HL-60 (cell line): ENCODE measurements around the gene C1orf21.

Source experiments
- DNase-seq, 2 experiments: peaks; one replicate each; pipeline ENCODE4 v3.0.0-alpha.2; 2010 to 2020; ENCODE audit warnings: low read depth in 1 of 2, low spot score in 1 of 2
- H3K27ac ChIP-seq: fragments of 250-450 bp; sonication (Bioruptor Pico); replicated peaks from 2 replicates; pipeline ENCODE4 v1.5.1; 2020; ENCODE audit warnings: mild to moderate bottlenecking, moderate library complexity
- H3K27me3 ChIP-seq: fragments of 250-450 bp; sonication (Bioruptor Pico); 2 replicates; pipeline ENCODE4 v1.5.1; 2021; ENCODE audit warnings: mild to moderate bottlenecking, moderate library complexity; ENCODE audit not compliant: insufficient read depth, poor library complexity, severe bottlenecking
- H3K4me3 ChIP-seq: replicated peaks from 2 replicates; pipeline ENCODE4 v1.5.1; 2011; ENCODE audit warnings: mild to moderate bottlenecking, control low read depth, low read length; ENCODE audit not compliant: insufficient read depth
- CTCF ChIP-seq: IDR thresholded peaks from one replicate; pipeline ENCODE4 v1.5.1; 2011; ENCODE audit warnings: low read length, control low read depth, inconsistent platforms; ENCODE audit not compliant: insufficient read depth
- GABPA ChIP-seq: IDR thresholded peaks from 2 replicates; pipeline ENCODE4 v1.6.1; 2012; ENCODE audit warnings: low read depth
- POLR2AphosphoS5 ChIP-seq: IDR thresholded peaks from 2 replicates; pipeline ENCODE4 v1.6.1; 2012; ENCODE audit warnings: low read depth
- REST ChIP-seq: IDR thresholded peaks from 2 replicates; pipeline ENCODE4 v1.6.1; 2012; ENCODE audit warnings: low read depth; ENCODE audit not compliant: insufficient replicate concordance
- SPI1 ChIP-seq: IDR thresholded peaks from 2 replicates; pipeline ENCODE4 v1.6.1; 2012; ENCODE audit warnings: low read depth, mild to moderate bottlenecking, borderline replicate concordance

The C1orf21 gene

GRCh38 chr1:184351416-184351975, 35.3 kb upstream of the C1orf21 start:
- TF ChIP-seq CTCF (no peak), POLR2AphosphoS5 (no peak), SPI1 (no peak), REST (no peak), GABPA (no peak)
- DNase-seq = no peak
- Histone ChIP-seq H3K27me3 (peaks cover 4% of the 10 kb centered on the region), H3K4me3 (no peak overlapping the region), H3K27ac (no peak overlapping the region)

- H3K4me3 ChIP-seq = no peak overlapping the region
- TF ChIP-seq GABPA (no peak), CTCF (no peak), POLR2AphosphoS5 (no peak), REST (no peak), SPI1 (no peak)
Measured at GRCh38 chr1:184352776-184353175, 34.1 kb upstream of the C1orf21 start.

GRCh38 chr1:184354719-184355118, 32.1 kb upstream of the C1orf21 start:
- no peak for DNase-seq
- Histone ChIP-seq H3K27me3 (peaks cover 2% of the 10 kb centered on the region), H3K4me3 (no peak overlapping the region), H3K27ac (no peak overlapping the region)
- TF ChIP-seq CTCF (no peak), REST (no peak)

More at GRCh38 chr1:184352776-184353175, 34.1 kb upstream of the C1orf21 start:
- DNase-seq = no peak
- Histone ChIP-seq H3K27me3 (peaks cover 4% of the 10 kb centered on the region), H3K27ac (no peak overlapping the region)
